Choroid plexus epithelial cell (primary cell): ENCODE data around the gene RAB31.

ENCODE experiments used
- DNase-seq: peaks from one replicate; pipeline ENCODE4 v3.0.0-alpha.2; 2010; ENCODE audit warnings: low read depth
- H3K4me3 ChIP-seq: 2 replicates; pipeline ENCODE4 v1.5.1; 2011; ENCODE audit warnings: low read depth, mild to moderate bottlenecking, control low read depth, low read length, moderate library complexity
- TF ChIP-seq, protein P1 (sequence below): conservative IDR thresholded peaks from 2 replicates; pipeline ENCODE4 v1.5.1; 2011; ENCODE audit warnings: low read depth, mild to moderate bottlenecking, control low read depth, inconsistent platforms, low read length, moderate library complexity

The RAB31 gene

GRCh38 chr18:9874728-9875127, 166.6 kb downstream of the RAB31 start:
- H3K4me3 ChIP-seq: no peak overlapping the region
- TF ChIP-seq, protein P1, sequence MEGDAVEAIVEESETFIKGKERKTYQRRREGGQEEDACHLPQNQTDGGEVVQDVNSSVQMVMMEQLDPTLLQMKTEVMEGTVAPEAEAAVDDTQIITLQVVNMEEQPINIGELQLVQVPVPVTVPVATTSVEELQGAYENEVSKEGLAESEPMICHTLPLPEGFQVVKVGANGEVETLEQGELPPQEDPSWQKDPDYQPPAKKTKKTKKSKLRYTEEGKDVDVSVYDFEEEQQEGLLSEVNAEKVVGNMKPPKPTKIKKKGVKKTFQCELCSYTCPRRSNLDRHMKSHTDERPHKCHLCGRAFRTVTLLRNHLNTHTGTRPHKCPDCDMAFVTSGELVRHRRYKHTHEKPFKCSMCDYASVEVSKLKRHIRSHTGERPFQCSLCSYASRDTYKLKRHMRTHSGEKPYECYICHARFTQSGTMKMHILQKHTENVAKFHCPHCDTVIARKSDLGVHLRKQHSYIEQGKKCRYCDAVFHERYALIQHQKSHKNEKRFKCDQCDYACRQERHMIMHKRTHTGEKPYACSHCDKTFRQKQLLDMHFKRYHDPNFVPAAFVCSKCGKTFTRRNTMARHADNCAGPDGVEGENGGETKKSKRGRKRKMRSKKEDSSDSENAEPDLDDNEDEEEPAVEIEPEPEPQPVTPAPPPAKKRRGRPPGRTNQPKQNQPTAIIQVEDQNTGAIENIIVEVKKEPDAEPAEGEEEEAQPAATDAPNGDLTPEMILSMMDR: no peak
- no peak for DNase-seq

- no peak overlapping the region for H3K4me3 ChIP-seq
- TF ChIP-seq, protein P1: no peak
Measured at GRCh38 chr18:9876212-9876866, 168.2 kb downstream of the RAB31 start.

DNA sequence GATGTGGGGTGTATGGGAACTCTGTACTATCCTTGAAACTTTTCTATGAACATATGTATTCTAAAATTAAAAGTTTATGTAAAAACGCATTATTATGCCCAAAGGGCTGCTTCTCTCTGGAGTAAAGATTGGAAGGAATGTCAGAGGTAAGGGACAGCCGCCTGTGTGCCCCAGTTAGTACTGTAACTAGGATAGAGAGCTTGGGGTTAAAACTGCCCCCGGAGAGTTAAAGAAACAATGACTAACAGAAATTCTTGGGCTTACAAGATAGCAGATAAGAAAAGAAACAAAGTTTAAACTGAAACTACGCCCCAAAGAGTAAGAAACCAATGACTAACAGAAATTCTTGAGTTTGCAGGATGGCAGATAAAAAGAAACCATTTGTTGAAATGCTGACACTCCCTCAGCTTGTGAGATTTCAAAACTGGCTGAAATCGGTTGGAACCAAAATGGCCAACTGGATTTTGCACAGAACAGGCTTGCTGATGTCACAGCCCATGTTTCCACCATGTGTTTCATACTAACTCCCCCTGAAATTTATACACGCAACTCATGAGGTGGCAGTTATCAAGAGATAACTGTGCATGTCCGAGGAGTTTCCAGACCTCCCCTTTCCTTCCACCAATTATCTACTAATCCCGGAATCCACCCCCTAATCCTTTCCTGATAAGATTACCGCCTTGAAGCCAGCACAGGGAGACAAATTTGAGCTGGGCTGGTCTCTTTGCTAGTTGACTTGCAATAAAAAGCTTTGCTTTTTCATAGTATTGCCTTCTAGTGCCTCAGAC, 169.0 kb downstream of the RAB31 start:
- DNase-seq: peak; percentile 94
- TF ChIP-seq, protein P1: no peak
- H3K4me3 ChIP-seq: peak overlapping the region; percentile 51

More at GRCh38 chr18:9876212-9876866, 168.2 kb downstream of the RAB31 start:
- DNase-seq: no peak

GRCh38 chr18:9877655-9878014, 169.5 kb downstream of the RAB31 start:
- peak overlapping the region; percentile 51 for H3K4me3 ChIP-seq
- no peak for DNase-seq
- TF ChIP-seq, protein P1: no peak

DNA sequence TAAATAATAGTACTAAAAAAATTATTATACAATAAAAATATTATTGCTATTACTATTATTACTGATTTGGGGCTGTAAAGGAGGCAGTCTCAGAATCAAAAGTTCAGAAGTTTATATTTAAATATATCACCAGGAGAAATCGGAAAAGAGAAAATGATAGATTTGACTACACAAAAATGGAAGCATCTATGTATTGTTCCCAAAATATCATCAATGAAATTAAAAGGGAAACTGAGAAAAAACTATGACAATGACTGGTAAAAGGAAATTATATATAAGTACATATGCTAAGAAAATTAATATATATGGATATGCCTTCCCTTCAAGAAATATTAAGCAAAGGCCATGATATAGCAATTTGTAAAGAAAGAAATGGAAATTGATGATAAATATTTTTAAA, 170.0 kb downstream of the RAB31 start:
- DNase-seq: no peak
- TF ChIP-seq, protein P1: no peak
- no peak overlapping the region for H3K4me3 ChIP-seq

- TF ChIP-seq, protein P1: no peak
- no peak overlapping the region for H3K4me3 ChIP-seq
- no peak for DNase-seq
Measured at GRCh38 chr18:9878783-9879242, 170.7 kb downstream of the RAB31 start.

- no peak for DNase-seq
- TF ChIP-seq, protein P1: no peak
- no peak overlapping the region for H3K4me3 ChIP-seq
Measured at GRCh38 chr18:9884090-9884489, 176.0 kb downstream of the RAB31 start.
